Hindlimb muscle (tissue), 1 donor: ENCODE measurements around the gene CD84. TPM values are rescaled to one million over a fixed set of nuclear protein-coding genes. Genes with fewer than 3 reads are reported as not detected.
"Not testable (repeated sequence)": the region's sequence is repeated elsewhere in the genome, so short reads cannot be mapped to it uniquely, and the experiment has no call there.

ENCODE experiments used
- DNase-seq: peaks from one replicate; pipeline ENCODE4 v3.0.0-alpha.2; 2013
- polyA plus RNA-seq: library from polyadenylated mRNA; unstranded; fragments of 120-200 nt; gene quantifications from one replicate; pipeline ENCODE4 v1.2.1, GENCODE V29; 2013; ENCODE audit not compliant: insufficient read length

The CD84 gene
- polyA plus RNA-seq, 1 donor: 3.2 TPM

DNA sequence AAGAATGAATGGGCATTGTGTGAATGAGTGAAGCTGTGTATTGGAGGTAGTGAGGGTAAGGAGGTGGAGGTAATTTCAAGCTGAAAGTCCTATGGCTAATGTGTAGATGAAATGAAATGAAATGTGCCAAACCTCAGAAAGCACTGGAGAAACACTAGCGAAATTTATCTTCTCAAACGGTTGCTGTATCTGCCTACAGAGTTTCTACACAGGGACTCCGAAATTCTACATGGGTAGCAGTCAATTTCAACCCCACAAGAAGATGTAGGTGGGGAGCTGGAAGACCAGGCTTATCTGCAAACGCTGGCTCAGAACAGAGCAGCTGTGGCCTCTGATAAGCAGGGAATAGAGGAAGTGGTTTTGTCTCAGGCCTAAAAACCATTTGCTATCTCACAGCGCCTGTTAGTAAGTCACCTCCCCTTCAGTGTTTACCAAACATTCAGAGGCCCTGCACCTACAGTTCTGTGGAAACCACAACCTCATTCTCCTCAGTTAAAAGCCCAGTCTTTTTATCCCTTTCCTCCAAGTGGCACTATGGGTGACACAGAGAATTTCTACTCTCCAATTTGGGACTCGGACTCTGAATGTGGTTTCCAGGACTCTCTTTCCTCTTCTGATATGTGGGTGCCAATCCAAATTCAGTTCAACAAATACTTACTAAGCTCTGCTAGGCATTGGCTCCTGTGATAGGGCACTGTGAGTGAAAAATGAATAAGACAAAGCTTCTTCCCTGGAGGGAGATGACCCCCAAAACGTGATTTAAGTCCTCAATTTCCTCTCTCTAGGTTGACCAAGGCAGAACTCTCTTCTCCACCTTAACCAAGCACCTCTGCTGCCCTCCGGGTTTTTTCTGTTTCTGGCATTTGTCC lies 39.1 kb downstream of the CD84 start:
- DNase-seq: no peak

- DNase-seq: no peak
Measured at GRCh38 chr1:160539684-160539989, 39.7 kb downstream of the CD84 start.

GRCh38 chr1:160538985-160539651 lies 40.2 kb downstream of the CD84 start:
- DNase-seq: no peak

DNA sequence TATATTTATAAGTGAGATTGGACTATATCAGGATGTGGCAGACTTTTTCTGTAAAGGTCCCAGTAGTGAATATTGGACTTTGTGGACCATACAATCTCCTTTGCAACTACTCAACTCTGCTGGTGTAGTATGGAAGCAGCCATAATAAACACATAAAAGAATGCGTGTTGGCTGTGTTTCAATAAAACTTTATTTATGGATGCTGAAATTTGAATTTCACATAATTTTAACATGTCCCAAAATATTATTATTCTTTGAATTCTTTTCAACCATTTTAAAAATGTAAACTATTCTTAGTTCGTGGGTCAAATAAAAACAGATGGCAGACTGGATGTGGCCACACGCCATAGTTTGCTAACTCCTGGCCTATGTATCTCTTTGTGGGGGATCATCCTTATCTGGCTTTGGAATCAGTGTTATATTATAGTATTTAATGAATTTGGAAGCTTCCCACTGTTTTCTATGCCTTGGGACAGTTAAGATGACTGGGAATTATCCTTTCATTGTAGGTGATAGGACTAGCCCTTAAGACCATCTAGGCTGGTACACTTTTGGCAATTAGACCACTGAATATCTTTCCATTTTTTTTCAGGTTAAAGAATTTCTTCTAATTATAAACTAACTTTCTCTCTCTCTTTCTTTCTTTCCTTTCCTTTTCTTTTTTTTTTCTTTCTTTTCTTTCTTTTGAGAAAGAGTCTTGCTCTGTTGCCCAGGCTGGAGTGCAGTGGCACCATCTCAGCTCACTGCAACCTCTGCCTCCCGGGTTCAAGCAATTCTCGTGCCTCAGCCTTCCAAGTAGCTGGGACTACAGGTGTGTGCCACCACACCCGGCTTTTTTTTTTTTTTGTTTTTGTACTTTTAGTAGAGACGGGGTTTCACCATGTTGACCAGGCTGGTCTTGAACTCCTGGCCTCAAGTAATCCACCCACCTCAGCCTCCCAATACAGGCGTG lies 41.3 kb downstream of the CD84 start:
- no peak for DNase-seq

DNA sequence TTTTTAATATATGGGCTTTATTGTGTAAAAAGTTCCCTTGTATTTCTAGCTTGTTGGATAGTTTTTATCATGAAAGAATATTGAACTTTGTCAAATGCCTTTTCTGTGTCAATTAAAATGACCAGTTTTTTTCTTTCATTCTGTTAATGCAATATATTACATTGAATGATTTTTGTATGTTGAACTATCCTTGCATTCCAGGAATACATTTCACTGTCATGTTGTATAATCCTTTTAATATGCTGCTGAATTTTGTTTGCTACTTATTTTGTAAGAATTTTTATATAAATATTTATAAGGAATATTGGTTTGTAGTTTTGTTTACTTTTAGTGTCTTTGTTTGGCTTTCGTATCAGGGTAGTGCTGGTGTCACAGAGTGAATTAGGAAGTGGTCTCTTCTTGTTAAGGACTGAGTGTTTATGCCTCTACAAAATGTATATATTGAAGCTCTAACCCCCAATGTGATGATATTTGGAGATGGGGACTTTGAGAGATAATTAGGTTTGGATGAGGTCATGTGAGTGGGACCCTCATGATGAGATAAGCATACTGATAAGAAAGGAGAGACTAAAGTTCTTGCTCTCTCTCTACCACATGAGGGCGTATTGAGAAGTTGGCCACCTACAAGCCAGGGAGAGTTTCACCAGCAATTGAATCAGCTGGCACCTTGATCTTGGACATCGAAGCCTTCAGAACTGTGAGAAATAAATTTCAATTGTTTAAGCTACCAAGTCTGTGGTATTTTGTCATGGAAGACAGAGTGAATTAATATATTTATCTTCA lies 44.3 kb downstream of the CD84 start:
- DNase-seq: no peak

DNA sequence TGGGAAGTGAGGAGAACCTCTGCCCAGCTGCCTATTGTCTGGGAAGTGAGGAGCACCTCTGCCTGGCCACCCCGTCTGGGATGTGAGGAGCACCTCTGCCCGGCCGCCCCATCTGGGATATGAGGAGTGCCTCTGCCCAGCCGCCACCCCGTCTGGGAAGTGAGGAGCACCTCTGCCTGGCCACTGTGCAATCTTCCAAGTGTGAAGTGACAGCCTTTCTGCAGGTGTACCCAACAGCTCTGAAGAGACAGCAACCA lies 46.8 kb downstream of the CD84 start:
- DNase-seq: not testable (repeated sequence)

GRCh38 chr1:160531809-160532556 lies 47.3 kb downstream of the CD84 start:
- DNase-seq: not testable (repeated sequence)

GRCh38 chr1:160529401-160529952 lies 49.8 kb downstream of the CD84 start:
- not testable (repeated sequence) for DNase-seq

DNA sequence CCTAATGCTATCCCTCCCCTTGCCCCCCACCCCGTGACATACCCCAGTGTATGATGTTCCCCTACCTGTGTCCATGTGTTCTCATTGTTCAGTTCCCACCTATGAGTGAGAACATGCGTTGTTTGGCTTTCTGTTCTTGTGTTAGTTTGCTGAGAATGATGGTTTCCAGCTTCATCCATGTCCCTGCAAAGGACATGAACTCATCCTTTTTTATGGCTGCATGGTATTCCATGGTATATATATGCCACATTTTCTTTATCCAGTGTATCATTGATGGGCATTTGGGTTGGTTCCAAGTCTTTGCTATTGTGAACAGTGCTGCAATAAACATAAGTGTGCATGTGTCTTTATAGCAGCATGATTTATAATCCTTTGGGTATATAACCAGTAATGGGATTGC lies 55.5 kb downstream of the CD84 start:
- not testable (repeated sequence) for DNase-seq

GRCh38 chr1:160522622-160523345 lies 56.5 kb downstream of the CD84 start, which contains the start of gene SLAMF6:
Gene SLAMF6 (minus strand): TSS chr1:160523255. CDS start chr1:160523192, 63 bp downstream.
- DNase-seq: no peak

- no peak for DNase-seq
Measured at GRCh38 chr1:160522136-160522535, 57.2 kb downstream of the CD84 start.

DNA sequence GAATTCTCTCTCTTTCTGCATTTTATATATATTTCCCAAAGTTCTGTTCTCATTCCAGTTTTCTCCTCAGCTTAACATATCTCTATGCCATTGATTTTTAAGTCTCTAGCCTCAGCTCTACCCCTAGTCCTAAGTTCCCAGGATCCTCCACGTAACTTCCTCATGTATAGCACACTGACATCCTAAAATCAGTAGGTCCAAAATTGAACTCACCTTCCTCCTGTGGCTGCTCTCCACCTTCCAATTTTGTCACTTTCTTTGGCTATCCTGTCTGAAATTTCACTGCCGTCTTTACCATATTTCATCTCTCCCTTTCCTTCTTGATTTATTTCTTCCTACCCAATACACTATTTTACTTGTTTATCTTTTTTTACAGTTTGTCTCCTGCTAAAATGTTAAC lies 57.7 kb downstream of the CD84 start:
- no peak for DNase-seq

DNA sequence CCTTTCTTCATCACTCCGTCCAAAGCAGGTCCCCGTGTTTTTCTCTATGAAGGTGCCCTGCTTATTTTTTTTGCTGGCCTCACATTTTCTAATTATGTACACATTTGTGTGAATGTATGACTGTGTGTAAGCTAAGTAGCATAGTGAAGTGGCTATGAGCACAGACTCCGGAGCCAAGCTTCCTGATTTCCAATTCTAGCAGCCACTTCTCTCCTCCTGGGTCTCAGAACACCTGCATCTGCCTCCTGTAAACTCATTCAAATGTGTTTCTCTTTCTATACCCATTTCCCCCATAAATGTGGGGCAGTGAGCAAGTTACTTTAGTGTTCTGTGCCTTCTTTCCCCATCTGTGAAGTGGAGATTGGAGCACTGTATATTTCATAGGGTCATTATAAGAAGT lies 58.3 kb downstream of the CD84 start:
- no peak for DNase-seq

DNA sequence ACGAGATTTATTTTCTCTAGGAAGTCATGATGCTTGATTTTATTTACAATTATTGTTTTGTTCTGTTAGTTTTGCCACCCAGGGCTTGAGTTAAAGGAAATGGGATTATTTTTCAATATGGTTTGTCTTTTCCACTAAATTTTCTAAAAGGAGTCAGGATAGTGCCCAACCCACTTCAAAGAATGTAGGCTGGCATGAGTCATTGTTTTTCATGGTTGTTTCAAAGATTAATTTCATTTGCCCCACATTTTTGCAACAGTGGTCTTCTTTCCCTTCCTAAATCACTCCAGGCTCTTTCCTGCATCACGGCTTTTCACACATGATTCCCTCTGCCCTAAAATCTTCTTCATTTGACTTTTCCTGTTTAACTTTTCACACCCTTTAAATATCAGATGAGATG lies 58.7 kb downstream of the CD84 start:
- no peak for DNase-seq

- no peak for DNase-seq
Measured at GRCh38 chr1:160519642-160520435, 59.5 kb downstream of the CD84 start.

DNA sequence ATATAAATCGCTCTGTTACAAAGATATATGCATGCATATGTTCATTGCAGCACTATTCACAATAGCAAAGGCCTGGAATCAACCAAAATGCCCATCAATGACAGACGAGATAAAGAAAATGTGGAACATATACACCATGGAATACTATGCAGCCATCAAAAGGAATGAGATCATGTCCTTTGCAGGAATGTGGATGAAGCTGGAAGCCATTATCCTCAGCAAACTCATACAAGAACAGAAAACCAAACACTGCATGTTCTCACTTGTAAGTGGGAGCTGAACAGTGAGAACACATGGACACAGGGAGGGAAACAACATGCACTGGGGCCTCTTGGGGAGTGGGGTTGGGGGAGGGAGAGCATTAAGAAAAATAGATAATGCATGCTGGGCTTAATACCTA lies 61.8 kb downstream of the CD84 start:
- not testable (repeated sequence) for DNase-seq

DNA sequence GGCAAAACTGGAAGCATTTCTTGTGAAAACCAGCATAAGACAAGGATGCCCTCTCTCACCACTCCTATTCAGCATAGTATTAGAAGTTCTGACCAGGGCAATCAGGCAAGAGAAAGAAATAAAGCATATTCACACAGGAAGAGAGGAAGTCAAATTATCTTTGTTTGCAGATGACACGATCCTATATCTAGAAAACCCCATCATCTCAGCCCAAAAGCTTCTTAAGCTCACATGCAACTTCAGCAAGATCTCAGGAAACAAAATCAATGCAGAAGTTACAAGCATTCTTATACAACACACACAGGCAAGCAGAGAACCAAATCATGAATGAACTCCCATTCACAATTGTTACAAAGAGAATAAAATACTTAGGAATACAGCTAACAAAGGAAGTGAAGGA lies 63.4 kb downstream of the CD84 start:
- not testable (repeated sequence) for DNase-seq

DNA sequence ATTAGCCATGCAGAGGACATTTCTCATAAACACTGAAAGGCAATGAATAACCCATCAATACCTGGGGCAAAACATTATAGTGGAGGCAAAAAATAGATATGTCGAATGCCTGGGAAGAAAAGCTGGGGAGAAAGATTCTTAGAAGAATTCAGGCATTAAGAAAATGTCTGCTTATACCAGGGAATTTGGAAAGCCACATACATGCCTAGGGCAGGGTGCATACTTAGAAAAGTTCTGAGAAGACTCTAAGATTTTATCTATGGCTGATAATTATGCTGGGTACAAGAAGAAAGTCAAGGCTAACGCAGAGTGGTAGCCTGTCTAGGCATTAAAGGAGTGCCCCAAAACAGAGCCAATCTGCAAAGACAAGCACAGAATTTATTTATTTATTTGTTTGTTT lies 74.6 kb downstream of the CD84 start:
- no peak for DNase-seq

DNA sequence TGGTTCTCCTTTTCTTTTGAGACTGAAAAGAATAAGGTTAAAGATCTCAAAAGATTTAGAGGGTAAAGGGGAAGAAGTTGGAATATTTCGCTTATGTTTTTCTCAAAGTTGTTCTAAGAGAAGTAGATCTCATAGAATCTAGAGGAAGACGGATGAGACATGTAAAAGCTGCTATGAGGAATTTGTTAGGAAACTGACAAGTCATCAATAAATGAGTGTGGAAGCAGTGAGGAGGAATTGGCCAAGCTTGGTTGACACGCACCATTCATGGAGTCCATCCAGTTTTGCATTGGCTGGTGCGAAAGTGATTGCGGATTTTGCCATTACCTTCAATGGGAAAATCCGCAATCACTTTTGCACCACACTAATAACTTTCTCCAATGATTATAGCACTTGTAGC lies 76.2 kb downstream of the CD84 start:
- no peak for DNase-seq
